Coronary artery (tissue), 2 donors: ENCODE results near the gene CTRB2.

Source experiments
- DNase-seq: peaks from one replicate; pipeline ENCODE4 v3.0.0-alpha.2; 2017; ENCODE audit warnings: low spot score
- H3K27ac ChIP-seq, 2 donors: fragments of 200-600 bp; sonication (generic); one replicate each; pipeline ENCODE4 v1.5.1; 2016 to 2019
- H3K4me3 ChIP-seq: fragments of 200-600 bp; sonication (generic); 2 replicates; pipeline ENCODE4 v1.5.1; 2016; ENCODE audit warnings: mild to moderate bottlenecking, moderate library complexity
- CTCF ChIP-seq: fragments of 200-600 bp; sonication (generic); IDR thresholded peaks from one replicate; pipeline ENCODE4 v1.5.1; 2019; ENCODE audit warnings: antibody characterized with exemption

Gene CTRB2

GRCh38 chr16:75206749-75207451 lies at the start of gene CTRB2:
TSS of gene CTRB2 (minus strand) at chr16:75207161. CDS start at chr16:75207141, 20 bp downstream.
- DNase-seq = no peak
- no peak within 1 kb of the TSS for H3K4me3 ChIP-seq
- TF ChIP-seq CTCF = no peak
- no peak within 1 kb of the TSS for H3K27ac ChIP-seq

DNA sequence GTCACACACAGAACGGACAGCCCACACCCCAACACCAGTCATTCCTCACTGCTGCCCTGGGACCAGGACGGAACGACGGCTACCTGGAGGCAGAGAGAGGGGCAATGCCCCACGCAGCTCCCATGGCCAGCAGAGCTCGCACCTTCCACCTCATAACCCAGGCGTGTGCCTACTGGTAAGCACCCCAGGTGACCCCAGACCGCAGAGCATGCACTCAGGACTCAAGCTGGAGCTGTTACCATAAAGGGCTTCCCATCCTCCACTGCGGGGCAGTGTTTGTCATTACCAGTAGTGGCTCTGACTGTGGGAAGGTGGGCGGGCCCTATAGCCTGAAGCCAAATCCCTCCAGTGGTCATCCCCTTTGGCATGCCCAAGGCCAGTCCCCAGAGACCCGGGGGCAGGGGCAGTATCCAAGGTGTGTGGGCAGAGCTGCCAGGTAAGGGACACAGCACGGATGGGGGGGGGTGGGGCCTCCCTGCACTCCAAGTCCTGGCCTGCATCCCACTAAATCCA lies 49.2 kb upstream of the CTRB2 start:
- DNase-seq = peak; percentile 87
- peak overlapping the region; percentile 94 to 98 for H3K27ac ChIP-seq
- H3K4me3 ChIP-seq = peak overlapping the region; percentile 56
- TF ChIP-seq CTCF = no peak

DNA sequence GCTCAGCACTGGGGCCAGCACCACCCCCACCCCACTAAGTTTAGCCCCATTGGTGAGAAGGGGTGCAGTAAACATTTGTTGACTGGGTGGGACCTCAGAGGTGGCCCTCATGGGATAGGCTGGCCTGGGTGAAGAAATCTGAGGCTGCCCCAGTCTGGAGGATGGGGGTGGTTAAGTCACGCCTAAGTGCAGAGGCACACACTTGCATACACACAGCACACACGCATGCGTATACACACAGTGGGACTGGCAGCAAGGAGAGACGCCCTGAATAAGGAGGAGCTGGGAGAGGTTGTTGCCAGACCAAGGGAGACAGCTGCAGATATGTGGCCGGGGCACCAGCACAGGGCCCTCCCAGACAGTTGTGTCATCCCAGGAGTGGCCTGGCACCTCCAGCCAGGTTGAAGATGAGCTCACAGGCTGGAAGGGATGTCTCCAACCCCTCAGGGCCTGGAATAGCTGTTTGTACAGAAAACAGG lies 47.4 kb upstream of the CTRB2 start:
- Histone ChIP-seq H3K4me3 (no peak overlapping the region), H3K27ac (peak overlapping the region; percentile 94 to 98)
- DNase-seq = no peak
- no peak for TF ChIP-seq CTCF

DNA sequence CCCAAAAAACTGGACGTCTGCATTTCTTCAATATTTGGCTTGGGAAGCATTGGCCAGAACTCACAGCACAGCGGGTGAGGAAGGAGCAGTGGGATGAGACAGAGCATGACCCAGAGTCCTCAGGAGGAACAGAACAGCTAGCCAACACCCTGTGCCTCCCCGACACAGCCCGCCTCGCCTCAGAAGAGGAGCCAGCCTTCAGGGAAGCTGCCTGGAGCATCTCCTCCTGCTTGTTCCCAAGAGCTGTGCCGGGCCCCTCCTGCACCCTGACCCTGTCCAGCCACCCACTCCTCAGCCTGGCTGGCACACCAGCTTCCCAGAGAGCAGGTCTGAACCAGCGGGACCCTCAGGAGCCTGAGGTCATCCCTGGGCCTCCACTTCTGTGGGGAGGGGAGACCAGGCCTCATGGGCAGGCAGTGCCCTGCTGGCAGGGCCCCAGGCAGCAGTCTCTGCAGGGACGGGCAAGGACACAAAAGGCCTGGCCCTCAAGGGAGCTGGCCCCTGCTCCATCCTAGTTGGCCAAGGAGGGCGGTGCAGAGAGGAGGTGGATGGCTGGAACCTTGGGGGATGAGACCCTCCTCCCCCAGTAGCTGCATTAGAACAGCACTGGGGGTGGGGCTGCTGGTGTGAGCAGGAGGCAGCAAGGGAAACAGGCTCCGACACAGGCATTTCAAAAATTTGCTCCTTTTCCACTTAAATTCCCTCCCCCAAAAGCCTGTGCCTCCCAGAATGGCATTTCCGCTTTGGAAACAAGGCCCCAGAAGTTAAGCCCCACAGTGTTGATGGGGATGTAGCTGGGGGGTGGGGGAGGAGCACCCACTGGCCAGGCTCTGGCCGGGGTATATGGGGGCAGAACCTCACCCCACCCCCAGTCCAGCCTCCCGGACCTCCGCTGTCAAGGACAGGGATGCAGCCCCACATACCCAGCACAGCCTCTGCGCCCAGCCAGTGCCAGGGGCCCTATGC lies 46.3 kb upstream of the CTRB2 start:
- DNase-seq = no peak
- Histone ChIP-seq H3K4me3 (peak overlapping the region; percentile 39), H3K27ac (peak overlapping the region; percentile 94 to 98)
- TF ChIP-seq CTCF = no peak

GRCh38 chr16:75252049-75252864 lies 45.3 kb upstream of the CTRB2 start:
- no peak for DNase-seq
- TF ChIP-seq CTCF = no peak
- Histone ChIP-seq H3K27ac (peak overlapping the region; percentile 94 to 98), H3K4me3 (peak overlapping the region; percentile 88)

- TF ChIP-seq CTCF = no peak
- peak; percentile 94 for DNase-seq
Observed at GRCh38 chr16:75251280-75252048, 44.5 kb upstream of the CTRB2 start, which contains the start of gene BCAR1. TSS of gene BCAR1 (minus strand) at chr16:75251624. CDS start at chr16:75251482, 142 bp downstream.

More at GRCh38 chr16:75251280-75252048, 44.5 kb upstream of the CTRB2 start, which contains the start of gene BCAR1:
- Histone ChIP-seq H3K4me3 (peak within 1 kb of the TSS; percentile 88), H3K27ac (peak within 1 kb of the TSS; percentile 94 to 98)
